Measurements from ENCODE around the gene CFAP54.

DNA sequence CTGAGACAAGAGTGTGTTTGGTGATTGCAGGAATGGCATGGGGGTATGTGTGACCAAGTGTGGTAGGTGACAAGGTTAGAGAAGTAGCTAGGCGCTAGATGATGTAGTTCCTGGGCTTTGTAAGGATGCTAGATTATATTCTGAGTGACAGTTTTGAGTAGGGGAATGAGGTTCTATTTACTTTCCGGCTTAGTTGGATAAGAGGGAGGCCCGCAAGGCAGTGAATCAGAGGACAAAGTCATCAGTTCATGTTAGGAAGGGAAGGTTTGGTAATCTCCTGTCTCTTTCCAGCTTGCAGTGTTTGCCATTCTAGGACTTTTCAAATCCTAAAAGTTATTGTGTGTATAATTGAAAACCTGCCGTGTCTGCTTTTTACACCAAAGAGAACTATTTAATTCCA, 45.0 kb downstream of the CFAP54 start:
- TF ChIP-seq EP300 (conservative IDR thresholded peaks at IDR 0.05; ENCODE audit: poor library complexity, severe bottlenecking), result no peak
- no peak for TF ChIP-seq POLR2AphosphoS5 (IDR thresholded peaks at IDR 0.05)
- TF ChIP-seq, protein P1, sequence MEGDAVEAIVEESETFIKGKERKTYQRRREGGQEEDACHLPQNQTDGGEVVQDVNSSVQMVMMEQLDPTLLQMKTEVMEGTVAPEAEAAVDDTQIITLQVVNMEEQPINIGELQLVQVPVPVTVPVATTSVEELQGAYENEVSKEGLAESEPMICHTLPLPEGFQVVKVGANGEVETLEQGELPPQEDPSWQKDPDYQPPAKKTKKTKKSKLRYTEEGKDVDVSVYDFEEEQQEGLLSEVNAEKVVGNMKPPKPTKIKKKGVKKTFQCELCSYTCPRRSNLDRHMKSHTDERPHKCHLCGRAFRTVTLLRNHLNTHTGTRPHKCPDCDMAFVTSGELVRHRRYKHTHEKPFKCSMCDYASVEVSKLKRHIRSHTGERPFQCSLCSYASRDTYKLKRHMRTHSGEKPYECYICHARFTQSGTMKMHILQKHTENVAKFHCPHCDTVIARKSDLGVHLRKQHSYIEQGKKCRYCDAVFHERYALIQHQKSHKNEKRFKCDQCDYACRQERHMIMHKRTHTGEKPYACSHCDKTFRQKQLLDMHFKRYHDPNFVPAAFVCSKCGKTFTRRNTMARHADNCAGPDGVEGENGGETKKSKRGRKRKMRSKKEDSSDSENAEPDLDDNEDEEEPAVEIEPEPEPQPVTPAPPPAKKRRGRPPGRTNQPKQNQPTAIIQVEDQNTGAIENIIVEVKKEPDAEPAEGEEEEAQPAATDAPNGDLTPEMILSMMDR (IDR thresholded peaks at IDR 0.05; ENCODE audit: poor library complexity, severe bottlenecking), result no peak
- TF ChIP-seq TAF1 (IDR thresholded peaks at IDR 0.05; ENCODE audit: low read depth), result no peak
- no peak for TF ChIP-seq MXI1 (conservative IDR thresholded peaks at IDR 0.05; ENCODE audit: poor library complexity, severe bottlenecking)
- TF ChIP-seq EZH2 (IDR thresholded peaks at IDR 0.05; ENCODE audit: borderline replicate concordance, insufficient read depth, low read length, poor library complexity, severe bottlenecking), result no peak
- TF ChIP-seq RAD21 (conservative IDR thresholded peaks at IDR 0.05), result no peak

All from neural cell (in vitro differentiated cells).